ENCODE data around the gene MAN1C1. TPM values are rescaled to one million over a fixed set of nuclear protein-coding genes. Genes with fewer than 3 reads are reported as not detected.

Gene MAN1C1
- total and polyA plus RNA-seq, 10 of the 15 experiments (the other 5 are each of a cell fraction or from before 2014, with no cell fraction given), result 0.12 to 0.56 (median 0.22) TPM; not detected in 3

GRCh38 chr1:25820247-25821111, 203.9 kb downstream of the MAN1C1 start (continued):
- TF ChIP-seq FOS (IDR thresholded peaks at IDR 0.05; ENCODE audit: borderline replicate concordance, extremely low read depth, insufficient read length) (no peak), WRNIP1 (IDR thresholded peaks at IDR 0.05; ENCODE audit: borderline replicate concordance, low read depth, low read length) (no peak), BCL3 (IDR thresholded peaks at IDR 0.05; ENCODE audit: borderline replicate concordance, insufficient read depth, low read depth, low read length, poor library complexity, severe bottlenecking) (no peak), CEBPZ (IDR thresholded peaks at IDR 0.05; ENCODE audit: low read depth, low read length) (no peak), CBFB (IDR thresholded peaks at IDR 0.05; ENCODE audit: low read depth) (peak; percentile 48; the same call in 1 of the 2 replicates), ATF7 (IDR thresholded peaks at IDR 0.05; ENCODE audit: low read depth) (0 out of 2 replicates have a peak, but pooled peaks have one; percentile 15), ATF2 (IDR thresholded peaks at IDR 0.05; ENCODE audit: low read length) (no peak), BACH1 (IDR thresholded peaks at IDR 0.05; ENCODE audit: borderline replicate concordance) (peak; percentile 2; the same call in 1 of the 2 replicates), SIX5 (IDR thresholded peaks at IDR 0.05; ENCODE audit: low read depth, low read length, severe bottlenecking) (no peak), CEBPB (IDR thresholded peaks at IDR 0.05; ENCODE audit: borderline replicate concordance in 1 of 2, low read depth in 2 of 2, low read length in 2 of 2) (no peak), FOXK2 (IDR thresholded peaks at IDR 0.05) (no peak), IRF3 (IDR thresholded peaks at IDR 0.05) (no peak), TAF1 (IDR thresholded peaks at IDR 0.05; ENCODE audit: borderline replicate concordance, low read depth, low read length) (peak; percentile 71; the same call in 1 of the 2 replicates), MXI1 (IDR thresholded peaks at IDR 0.05; ENCODE audit: low read depth, low read length) (peak; percentile 53), PKNOX1 (IDR thresholded peaks at IDR 0.05) (peak; percentile 54)

Data from GM12878 (cell line).